HG03520 (cell line): Measurements from ENCODE around the gene GRIK4.

ENCODE experiments used
- ATAC-seq: cut with Tn5 transposase; IDR thresholded peaks from one replicate; pipeline ENCODE4 v1.9.1; 2021; ENCODE audit warnings: mild to moderate bottlenecking, moderate library complexity; ENCODE audit not compliant: unreplicated experiment

The GRIK4 gene

DNA sequence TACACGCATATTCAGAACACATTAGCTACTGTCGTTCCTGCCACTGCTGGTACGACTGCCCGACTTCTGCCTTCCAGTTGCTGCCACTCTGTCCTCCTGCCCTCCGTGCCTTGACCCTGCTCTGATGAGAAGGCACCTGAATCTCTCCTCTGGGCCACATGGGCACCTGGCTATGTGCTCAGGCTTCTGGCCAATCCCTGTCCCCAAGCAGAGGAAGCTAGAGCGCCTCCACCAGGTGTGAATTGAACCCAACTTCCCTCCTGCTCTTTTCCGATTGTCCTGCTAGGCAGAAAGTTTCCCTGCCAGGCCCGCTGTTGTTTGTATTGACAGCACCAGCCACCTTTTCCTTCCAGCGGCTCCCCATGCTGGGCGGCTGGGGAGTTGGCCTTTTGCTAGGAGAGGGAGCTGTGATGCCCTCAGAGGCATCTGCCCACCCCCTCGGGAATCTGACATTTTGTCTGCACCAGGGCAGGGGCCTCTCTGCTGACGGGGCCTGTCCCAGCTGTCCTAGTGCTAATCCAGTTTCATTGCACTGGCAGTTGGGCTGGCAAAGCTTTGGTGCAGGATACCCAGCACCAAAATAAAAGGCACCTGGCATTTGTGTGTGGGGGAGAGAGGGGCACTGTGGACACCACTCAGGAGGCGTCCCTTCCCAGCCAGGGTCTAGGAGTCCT, 118.0 kb downstream of the GRIK4 start:
- no peak for ATAC-seq

DNA sequence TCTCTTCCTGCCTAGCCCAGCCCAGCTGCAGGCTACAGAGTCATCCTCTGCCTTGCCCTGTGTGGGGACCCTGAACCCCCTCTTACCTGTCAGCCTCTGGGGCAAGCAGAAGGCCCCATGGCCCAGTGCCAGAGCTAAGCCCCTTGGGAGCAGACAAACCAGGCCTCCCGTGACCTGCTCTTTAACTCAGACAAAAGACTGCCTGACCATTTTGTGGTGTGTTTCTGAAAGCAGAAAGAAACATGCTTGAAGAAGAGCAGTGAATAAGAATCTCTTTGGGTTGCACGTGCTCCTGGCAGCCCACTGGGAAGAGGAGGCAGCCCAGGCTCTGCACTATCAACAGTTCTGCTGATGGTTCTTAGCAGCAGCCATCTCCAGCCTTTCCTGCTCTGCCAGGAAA, 118.6 kb downstream of the GRIK4 start:
- ATAC-seq: no peak

DNA sequence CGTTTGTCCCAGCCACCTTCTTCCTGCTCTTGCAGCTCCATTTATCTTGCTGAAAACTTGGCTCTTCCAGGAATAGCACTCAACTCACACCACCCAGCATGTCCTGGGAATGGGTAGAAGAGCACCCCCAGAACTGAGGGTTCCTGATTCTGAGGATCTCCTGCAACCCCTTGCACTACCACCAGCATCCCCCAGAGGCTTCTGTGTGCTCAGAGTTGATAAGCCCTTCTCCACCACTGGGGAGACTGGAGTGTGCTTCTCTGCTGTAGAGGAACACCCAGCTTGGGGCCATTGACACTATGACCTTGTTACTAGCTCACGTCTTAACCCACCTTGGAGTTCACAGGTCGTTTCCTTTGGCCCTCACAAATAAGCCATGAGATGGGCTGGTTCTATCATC, 121.0 kb downstream of the GRIK4 start:
- ATAC-seq: no peak

DNA sequence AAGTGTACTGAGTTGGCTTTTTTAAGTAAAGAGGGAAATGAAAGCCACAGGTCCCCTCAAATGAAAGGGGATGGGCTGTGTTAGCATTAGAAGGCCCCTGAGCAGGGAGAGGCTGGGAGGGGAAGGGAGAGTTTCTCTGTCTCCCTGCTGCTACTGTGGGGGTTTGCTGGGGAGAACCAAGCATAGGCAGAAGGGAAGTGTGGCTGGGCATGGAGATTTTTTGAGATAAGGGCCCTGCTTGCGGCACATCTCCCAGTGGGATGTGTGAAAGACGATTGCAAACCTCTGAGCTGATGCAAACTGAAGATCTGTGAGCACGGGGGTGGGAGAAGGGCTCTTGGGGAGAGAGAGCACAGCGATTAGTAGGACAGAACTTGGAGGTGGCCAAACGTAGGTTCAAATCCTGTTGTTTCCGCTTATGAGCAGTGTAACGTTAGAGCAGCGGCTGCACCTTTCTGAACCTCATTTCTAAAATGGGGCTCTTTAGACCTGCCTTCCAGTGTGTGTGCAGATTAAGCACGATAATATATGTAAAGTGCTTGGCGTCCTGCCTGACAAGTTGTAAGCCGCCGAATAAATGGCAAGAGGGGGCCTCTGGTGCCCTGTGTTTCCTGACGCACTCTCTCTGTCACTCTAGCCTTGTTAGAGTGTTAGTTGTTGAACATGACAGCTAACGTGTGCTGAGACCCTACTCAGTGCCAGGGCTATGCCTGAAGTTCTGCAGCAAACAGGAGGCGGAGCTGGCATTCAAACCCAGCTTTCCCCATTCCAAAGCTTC, 122.3 kb downstream of the GRIK4 start:
- no peak for ATAC-seq

DNA sequence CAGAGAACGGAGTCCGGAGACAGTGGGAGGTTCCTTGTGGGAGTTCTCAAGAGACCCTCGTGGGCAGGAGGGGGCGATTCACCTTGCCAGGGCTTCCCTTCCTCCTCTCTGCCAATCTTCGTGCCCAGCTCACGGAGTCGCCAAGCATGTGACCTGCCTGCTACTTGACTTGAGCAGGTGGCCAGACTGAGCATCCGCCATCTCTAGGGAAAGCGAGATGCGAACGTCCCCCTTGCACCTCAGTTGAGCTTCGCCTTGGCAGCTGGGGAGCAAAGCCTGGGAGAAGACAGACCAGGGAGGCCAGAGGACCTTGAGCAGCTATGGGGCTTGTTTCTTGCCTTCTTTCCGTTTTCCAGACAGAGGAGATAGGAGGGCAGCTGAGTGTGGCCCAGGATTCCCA, 123.2 kb downstream of the GRIK4 start:
- ATAC-seq: no peak

DNA sequence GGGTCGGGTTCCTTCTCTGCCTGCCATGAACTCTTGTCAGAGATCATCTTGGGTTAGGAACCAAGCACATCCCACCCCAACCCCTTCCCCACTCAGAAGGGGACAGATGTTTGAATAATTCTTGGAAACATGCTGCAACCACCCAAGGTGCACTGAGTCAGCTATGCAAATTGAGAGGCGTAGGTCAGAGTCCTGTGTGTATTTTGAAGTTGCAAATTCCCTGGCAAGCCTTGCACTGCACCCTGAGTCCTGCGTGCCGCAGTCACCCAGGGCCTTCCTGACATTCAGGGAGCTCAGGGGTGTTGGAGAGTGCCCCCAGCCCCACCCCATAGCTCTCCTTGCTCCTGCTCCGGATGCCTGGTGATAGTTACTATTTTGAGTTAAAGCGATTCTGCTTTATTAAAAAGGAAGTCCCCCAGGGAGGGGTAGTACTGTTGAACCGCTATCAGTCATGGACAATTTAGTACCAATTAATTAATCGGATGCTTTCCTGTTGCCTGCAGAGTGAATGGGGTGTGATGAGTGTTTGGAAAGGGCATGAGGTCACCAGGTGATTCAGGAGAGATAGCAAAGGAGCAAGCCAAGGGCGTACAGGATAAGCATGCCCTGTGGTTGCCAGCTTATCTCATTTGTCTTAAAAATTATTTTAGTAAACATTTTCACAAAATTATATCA, 123.7 kb downstream of the GRIK4 start:
- no peak for ATAC-seq

DNA sequence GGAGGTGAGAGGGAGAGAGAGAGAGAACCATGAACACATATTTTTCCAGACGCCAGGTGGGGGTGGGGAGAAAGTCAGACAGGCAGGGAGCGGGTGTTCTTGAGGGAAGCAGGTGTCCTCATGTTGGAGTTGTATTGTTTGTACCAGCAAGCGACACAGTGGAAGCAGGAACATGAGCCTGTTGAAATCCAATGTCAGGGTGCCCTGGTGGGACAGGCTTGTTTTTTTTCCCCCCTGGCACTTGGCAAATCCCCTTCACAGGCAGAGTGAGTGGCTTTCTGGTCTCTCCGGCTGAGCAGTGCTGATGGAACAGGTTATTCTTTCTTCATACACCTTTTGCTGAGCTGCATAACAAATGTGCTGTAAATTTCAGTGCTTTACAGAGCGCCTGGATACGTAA, 125.6 kb downstream of the GRIK4 start:
- no peak for ATAC-seq

DNA sequence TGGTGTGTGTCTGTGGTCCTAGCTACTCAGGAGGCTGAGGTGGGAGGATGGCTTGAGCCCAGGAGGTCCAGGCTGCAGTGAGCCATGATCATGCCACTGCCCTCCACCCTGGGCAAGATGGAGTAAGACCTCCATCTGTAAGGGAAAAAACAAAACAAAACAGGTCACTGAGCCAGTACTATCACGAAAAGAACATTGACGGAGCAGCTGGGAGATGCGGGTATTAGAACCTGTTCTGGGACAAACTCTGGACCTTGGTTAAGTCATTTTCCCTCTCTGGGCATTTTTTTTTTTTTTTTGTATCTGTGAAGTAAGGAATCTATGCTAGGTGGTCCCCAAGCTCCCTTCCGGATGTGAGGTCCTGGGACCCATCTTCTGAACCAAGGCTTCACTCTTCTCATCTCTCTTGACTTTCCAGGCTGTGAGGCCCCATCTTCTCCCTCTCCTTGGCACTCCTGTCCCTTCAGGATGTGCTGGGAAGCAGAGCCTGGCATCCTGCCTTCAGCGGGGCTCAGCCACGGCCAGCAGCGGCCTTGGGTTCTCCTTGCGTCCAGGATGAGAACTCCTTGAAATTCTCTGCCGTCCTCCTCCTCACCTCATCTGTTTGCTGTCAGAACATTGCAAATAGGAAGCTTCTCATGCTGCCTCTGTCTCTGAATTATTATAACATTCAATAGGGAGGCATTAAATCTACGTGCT, 130.8 kb downstream of the GRIK4 start:
- ATAC-seq: no peak

DNA sequence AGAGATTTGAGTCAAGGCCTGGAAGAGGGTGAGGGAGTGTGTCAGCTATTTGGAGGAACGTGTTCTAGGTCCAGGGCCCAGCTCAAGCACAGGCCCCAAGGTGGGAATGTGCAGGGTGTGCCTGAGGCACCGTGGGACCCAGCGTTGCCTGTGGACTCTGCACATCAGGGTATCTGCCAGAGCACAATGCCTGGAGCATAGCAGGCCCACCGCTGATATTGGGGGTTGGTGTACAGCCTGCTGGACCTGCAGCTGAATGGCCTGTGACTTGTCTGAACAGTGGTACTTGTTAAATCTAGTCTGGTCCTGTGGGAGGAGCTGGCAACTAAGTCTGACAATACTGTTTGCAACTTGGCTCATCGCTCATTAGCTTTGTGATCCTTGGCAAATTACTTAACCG, 131.7 kb downstream of the GRIK4 start:
- ATAC-seq: no peak

DNA sequence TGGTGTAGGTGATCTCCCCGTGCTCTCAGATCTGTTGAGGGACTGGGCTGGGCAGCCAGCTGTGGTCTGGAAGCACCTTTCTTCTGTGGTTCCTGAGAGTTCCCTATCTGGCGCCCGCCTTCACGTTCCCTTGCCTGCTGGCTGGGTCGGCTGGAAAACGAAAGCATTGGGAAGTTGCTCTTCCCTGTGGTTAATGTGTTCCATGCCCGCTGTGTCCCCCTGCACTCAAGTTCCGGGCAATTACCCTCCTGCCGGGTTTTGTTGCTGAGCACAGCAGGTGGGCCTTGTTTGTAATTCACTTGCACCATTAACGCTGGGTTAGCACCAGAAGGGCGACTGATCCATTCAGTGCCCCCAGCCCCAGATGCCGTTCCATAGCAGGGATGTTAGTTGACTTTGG, 134.1 kb downstream of the GRIK4 start:
- ATAC-seq: no peak

DNA sequence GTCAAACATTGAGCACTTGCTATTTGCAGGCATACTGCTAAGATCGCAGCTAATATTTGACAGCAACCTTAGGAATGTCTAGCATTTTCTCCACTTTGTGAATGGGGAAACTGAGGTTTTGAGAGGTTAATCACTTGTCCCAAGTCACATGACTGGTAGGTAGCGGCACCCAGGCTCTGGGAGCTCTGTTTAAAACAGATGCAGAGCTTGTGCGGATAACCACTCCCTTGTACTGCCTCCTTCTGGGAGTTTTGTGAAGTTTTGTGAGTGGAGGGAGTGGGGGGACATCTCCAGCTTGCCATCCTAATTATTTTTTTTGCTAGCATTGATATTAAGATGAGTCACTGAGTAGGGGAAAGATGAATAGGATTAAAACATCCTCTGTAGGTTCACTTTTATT, 134.7 kb downstream of the GRIK4 start:
- no peak for ATAC-seq

DNA sequence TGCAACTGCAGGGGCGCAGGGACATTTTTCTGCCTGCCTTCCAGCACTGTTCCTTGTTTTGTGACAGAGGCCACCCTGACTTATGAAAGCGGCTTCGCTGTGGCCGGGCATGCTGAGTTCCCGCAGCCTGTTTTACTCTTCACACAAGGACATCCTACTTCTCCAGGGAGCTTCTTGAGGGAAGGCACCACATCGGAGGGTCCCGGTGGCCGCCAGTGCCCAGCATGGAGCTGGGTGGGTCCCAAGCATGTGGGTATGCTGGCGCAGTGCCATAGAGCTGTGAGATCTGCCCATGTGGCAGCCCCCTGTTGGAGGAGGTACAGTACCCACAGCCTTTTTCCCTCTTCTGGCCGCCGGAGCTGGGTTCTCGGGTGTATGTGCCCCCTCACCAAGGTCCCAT, 136.1 kb downstream of the GRIK4 start:
- ATAC-seq: no peak

DNA sequence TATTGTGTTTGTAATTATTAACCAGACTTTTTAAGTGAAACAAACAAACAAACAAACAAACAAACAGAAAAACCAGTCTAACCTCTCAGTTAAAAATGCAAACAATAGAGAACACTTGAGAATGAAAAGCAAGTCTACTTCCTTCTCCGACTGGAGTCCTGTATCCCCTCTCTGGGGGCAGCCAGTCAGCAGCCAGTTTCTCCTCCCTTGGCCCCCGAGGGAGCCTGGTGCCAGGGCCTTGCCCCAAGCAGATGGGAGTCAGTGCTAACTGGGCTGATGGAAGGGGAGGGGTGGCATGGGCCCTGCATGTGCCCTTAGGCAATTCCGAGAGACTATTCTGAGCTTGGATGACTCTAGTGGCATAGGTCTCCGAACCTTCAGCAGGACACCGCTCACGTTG, 137.2 kb downstream of the GRIK4 start:
- ATAC-seq: no peak

DNA sequence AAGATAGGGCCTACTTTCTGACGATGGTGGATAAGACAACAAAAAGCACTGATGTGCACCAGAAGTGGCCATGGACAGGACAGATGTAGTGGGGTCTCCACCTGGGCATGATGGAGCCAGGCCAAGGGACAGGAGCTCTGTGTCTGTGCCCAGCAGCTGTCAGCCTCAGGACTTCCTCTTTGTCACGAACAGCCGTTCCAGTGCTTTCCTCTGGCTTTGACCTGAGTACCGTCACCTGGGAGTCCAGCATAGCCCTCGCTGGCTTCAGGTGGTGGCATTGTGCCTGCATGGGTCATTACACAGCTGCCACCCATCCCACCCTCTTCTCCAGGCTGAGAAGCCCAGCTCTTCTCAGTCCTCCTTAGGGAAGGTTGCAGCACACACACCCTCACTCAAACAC, 137.8 kb downstream of the GRIK4 start:
- no peak for ATAC-seq

DNA sequence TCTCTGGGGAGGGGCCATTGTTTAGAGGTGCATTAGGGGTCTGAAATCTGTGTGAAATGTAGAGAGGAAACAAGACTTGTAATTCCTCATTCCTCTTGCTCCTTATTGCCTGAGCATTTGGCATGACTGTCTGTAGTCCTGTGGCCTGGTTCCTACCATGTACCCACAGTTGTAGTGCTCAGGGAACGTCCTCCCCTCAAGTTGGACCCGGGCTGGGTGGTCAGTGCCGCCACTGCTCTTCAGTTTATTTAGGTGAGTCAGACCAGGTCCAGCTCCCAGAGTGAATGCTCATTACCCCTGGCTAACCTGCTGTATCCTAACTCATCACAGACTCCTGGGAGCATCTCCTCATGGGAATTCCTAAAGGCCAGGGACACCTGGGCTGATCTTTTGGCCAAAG, 139.8 kb downstream of the GRIK4 start:
- ATAC-seq: no peak

DNA sequence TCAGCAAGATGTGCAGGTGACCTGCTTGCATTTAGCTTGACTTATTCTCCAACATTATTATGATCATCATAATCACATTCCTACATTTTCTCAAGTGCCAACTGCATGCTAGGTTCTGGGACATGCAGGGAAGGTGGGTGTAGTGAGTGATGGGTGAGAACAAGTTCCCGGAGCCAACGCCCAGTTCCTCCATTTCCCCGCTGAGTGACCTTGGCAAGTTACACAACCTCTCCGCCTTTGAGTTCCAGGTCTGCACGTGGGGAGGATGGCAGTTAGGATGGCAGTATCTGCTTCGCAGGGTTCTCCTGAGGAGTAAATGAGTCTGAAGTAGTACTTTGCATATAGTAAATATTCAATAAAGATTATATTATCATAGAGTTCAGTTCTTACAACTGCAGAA, 140.3 kb downstream of the GRIK4 start:
- ATAC-seq: no peak

DNA sequence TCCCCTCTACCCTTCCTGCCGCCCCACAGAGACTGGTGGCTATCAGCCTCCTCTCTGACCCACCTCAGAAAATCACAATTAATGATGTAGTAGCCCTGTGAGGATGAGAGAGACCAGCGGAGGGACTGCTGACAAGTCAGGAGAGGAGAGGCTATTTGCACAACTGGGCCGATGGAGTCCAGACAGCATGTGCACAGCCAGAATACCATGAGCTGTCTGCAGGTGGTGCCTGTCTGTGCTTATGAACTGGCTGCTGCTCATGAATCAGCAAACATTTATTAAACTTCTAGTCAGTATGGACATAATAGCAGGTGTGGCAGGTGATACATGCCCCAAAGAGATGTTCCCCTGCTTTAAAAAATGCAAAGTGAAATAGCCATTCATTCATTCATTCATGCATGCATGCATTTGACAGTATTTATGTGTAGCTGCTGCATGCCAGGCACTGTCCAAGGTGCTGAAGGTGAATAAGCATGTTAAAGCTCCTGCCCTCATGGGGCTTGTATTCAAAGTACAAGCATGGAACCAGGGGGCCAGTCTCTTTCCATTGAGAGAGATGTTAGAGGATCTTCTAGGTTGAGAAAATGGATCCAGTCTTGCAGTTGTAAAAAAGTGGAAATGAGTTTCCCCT, 141.3 kb downstream of the GRIK4 start:
- ATAC-seq: no peak

DNA sequence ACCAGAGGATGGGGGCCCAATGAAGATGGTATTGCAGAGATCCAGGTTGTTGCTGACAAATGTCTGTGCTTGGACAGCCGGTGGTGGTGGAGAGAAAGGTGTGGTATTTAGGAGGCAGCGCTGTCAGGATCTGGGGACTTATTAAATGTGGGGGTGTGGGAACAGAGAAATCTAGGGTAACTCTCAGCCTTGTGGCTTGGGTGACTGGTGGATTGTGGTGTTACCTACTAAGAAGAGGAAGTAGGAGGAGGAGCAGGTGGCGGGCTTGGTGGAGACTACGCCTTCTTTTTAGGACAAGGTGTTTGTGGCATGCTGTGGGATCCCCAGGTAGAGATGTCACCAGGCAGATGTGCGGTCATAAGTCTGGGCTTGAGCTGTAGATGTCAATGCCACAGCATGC, 144.0 kb downstream of the GRIK4 start:
- no peak for ATAC-seq

DNA sequence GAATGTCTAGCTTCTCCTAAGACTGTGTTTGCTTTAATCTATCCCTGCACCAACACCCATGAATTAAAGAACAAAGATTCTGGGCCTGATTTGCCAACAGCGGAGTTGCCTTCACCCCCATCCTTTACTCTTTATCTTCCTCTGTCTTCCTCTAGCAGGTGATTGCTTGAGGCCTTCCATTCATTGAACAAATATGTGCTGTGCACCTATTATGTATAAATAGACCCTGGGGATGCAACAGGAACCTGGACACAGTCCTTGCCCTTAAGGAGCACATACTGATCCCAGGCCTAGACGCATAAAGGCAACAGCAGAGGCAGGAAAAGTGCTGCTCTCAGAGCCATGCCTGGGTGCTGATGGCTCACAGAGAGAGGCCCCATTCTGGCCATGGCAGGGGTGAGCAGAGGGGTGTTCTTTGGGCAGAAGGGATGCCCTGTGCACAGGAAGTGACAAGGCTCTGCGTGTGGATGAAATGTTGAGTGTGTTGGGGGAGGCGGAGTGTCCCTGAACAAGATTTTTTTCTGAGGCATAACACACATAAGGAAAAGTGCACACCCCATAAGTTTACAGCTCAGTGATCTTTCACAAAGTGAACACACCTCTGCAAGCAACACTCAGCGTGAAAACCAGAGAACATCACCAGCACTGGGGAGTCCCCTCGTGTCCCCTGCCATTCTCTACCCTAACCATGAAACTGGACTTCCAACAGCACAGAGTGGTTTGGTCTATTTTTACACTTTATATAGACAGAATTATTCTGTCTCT, 145.9 kb downstream of the GRIK4 start:
- ATAC-seq: no peak

DNA sequence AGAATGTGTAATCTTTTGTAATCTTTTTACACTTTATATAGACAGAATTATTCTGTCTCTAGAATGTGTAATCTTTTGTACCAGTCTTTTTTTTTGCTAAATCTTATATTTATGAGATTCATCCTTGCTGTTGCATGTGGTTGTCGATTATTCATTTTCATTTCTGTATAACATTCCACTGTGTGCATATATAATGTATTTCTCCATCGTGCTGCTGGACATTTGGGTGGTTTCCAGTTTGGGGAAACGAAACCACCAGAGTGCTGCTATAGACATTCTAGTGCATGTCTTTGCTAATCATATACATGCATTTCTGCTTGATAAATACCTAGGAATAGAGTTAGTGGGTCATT, 146.5 kb downstream of the GRIK4 start:
- no peak for ATAC-seq

DNA sequence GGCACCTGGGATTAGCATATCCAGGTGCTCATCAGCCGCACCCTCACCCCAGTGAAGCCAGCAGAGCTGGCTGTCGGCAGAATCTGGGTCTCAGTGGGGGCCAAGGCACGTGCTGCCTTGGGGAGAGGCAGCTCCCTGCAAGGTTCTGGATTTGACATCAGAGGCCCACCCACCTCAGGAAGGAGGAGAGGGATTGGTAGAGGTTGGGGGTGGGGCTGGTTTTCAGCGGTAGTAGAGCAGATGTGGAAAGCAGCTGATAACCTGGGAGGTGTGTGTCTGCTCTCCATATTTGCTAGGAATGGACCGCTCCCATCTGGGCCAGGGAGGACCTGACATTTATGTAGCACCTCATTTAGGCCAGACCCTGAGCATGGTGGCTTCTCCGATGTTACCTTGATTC, 147.5 kb downstream of the GRIK4 start:
- ATAC-seq: no peak
